ENCODE measurements around the gene EPHB1. TPM values are rescaled to one million over a fixed set of nuclear protein-coding genes. Genes with fewer than 3 reads are reported as not detected.

EPHB1 gene
- total RNA-seq, 1 donor: 0.36 TPM

DNA sequence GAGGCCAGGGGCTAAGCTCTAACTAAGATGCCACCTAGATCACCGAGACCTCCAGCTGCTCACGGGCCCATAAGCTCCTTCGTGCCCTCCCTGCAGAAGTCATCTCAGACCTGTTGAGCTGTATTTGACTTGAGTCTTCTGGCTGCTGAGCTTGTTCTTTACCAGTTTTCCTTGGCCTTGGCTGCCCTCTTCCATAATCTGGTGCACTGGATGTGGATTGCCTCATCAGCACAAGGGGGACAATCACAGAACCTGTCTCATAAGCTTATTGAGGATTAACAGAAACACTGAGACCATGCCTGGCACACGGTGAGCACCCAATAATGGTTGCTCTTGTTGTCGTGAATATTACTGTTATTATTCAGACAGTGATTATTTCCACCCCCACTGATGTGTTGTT is 101.1 kb downstream of the EPHB1 start:
- Histone ChIP-seq H3K4me2 (ENCODE audit: insufficient read depth, low read length) (no peak overlapping the region), H3K9me3 (ENCODE audit: low read depth, low read length) (no peaks in the 10 kb centered on the region), H3K36me3 (ENCODE audit: insufficient read depth, low read length) (no peaks in the 10 kb centered on the region), H3K4me1 (ENCODE audit: insufficient read depth, low read length) (no peaks in the 10 kb centered on the region), H3K79me2 (ENCODE audit: insufficient read depth, low read length) (no peaks in the 10 kb centered on the region), H3K27me3 (ENCODE audit: insufficient read depth, low read length) (no peaks in the 10 kb centered on the region), H3K27ac (ENCODE audit: low read depth, low read length) (no peak overlapping the region), H3K4me3 (ENCODE audit: insufficient read depth, low read length) (no peak overlapping the region), H4K20me1 (ENCODE audit: insufficient read depth, low read length) (no peaks in the 10 kb centered on the region), H2AFZ (ENCODE audit: low read length) (no peak overlapping the region)
- DNase-seq (ENCODE audit: insufficient read length, low spot score, missing footprints): no peak
- TF ChIP-seq, protein P1, sequence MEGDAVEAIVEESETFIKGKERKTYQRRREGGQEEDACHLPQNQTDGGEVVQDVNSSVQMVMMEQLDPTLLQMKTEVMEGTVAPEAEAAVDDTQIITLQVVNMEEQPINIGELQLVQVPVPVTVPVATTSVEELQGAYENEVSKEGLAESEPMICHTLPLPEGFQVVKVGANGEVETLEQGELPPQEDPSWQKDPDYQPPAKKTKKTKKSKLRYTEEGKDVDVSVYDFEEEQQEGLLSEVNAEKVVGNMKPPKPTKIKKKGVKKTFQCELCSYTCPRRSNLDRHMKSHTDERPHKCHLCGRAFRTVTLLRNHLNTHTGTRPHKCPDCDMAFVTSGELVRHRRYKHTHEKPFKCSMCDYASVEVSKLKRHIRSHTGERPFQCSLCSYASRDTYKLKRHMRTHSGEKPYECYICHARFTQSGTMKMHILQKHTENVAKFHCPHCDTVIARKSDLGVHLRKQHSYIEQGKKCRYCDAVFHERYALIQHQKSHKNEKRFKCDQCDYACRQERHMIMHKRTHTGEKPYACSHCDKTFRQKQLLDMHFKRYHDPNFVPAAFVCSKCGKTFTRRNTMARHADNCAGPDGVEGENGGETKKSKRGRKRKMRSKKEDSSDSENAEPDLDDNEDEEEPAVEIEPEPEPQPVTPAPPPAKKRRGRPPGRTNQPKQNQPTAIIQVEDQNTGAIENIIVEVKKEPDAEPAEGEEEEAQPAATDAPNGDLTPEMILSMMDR (IDR thresholded peaks at IDR 0.05; ENCODE audit: extremely low read depth, low read depth, low read length): no peak

DNA sequence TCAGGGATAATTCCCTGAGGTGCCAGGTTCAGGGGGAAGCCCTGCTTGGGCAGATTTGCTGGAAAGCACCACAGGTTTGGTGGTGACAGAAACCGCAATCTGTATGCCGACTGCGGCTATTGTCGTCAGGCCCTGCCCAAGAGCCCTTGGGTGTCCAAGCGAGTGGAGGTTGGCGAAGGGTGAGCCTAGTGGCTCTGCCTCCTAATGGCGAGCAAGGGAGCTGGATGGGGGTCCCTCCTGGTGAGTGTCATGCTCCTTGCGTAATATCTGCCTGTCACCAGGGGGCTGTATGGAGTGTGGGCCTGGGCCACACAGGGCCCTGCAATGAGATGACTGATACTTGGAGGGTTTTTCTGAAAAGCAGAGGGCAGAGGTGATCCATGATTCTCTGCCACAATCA is 101.6 kb downstream of the EPHB1 start:
- H4K20me1 ChIP-seq (ENCODE audit: insufficient read depth, low read length): no peaks in the 10 kb centered on the region
- no peaks in the 10 kb centered on the region for H3K79me2 ChIP-seq (ENCODE audit: insufficient read depth, low read length)
- no peak overlapping the region for H3K4me2 ChIP-seq (ENCODE audit: insufficient read depth, low read length)
- H3K27me3 ChIP-seq (ENCODE audit: insufficient read depth, low read length): no peaks in the 10 kb centered on the region
- H3K9me3 ChIP-seq (ENCODE audit: low read depth, low read length): no peaks in the 10 kb centered on the region
- no peak overlapping the region for H3K27ac ChIP-seq (ENCODE audit: low read depth, low read length)
- H2AFZ ChIP-seq (ENCODE audit: low read length): no peak overlapping the region
- TF ChIP-seq, protein P1 (IDR thresholded peaks at IDR 0.05; ENCODE audit: extremely low read depth, low read depth, low read length): no peak
- DNase-seq (ENCODE audit: insufficient read length, low spot score, missing footprints): no peak
- no peak overlapping the region for H3K4me3 ChIP-seq (ENCODE audit: insufficient read depth, low read length)
- no peaks in the 10 kb centered on the region for H3K4me1 ChIP-seq (ENCODE audit: insufficient read depth, low read length)
- no peaks in the 10 kb centered on the region for H3K36me3 ChIP-seq (ENCODE audit: insufficient read depth, low read length)

DNA sequence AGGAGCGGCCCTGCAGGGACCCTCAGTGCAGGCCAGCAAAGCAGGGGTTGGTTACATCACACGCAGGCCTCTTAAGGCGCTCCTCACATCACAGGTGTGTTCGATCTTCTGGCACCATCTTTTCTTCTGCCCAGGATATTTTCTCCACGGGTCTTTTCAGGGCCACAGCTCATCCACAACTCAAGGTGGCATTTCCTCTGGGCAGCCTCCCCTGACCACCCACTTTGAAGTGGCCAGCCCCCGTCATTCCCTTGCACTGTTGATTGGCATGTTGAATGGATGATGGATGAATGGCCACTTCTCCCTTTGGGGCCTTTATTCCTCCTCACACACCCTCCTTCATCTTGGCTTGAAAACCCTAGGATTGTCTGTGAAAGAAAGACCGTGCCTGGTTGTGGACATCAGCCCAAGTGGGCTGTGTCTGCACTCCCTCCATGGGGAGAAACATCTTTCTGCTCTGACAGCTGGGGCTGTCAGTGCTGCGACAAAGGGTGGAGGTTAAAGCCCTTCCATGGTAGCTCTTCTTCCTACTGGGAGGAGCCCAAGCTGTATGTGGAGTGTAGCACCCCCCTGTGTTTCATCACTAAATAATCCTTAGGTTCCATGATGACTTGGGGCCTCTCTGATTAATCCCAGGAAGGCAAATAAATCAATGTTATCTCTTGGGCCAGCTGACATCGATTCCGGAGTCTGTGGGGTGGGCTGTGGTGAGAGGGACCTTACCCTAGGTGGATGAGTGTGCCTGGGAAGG is 102.5 kb downstream of the EPHB1 start:
- TF ChIP-seq, protein P1 (IDR thresholded peaks at IDR 0.05; ENCODE audit: extremely low read depth, low read depth, low read length): no peak
- H3K27me3 ChIP-seq (ENCODE audit: insufficient read depth, low read length): no peaks in the 10 kb centered on the region
- H2AFZ ChIP-seq (ENCODE audit: low read length): no peak overlapping the region
- H3K4me1 ChIP-seq (ENCODE audit: insufficient read depth, low read length): no peaks in the 10 kb centered on the region
- no peak for DNase-seq (ENCODE audit: insufficient read length, low spot score, missing footprints)
- H3K9me3 ChIP-seq (ENCODE audit: low read depth, low read length): no peaks in the 10 kb centered on the region
- no peaks in the 10 kb centered on the region for H4K20me1 ChIP-seq (ENCODE audit: insufficient read depth, low read length)
- no peaks in the 10 kb centered on the region for H3K36me3 ChIP-seq (ENCODE audit: insufficient read depth, low read length)
- H3K4me2 ChIP-seq (ENCODE audit: insufficient read depth, low read length): no peak overlapping the region
- no peak overlapping the region for H3K4me3 ChIP-seq (ENCODE audit: insufficient read depth, low read length)
- no peaks in the 10 kb centered on the region for H3K79me2 ChIP-seq (ENCODE audit: insufficient read depth, low read length)
- no peak overlapping the region for H3K27ac ChIP-seq (ENCODE audit: low read depth, low read length)

DNA sequence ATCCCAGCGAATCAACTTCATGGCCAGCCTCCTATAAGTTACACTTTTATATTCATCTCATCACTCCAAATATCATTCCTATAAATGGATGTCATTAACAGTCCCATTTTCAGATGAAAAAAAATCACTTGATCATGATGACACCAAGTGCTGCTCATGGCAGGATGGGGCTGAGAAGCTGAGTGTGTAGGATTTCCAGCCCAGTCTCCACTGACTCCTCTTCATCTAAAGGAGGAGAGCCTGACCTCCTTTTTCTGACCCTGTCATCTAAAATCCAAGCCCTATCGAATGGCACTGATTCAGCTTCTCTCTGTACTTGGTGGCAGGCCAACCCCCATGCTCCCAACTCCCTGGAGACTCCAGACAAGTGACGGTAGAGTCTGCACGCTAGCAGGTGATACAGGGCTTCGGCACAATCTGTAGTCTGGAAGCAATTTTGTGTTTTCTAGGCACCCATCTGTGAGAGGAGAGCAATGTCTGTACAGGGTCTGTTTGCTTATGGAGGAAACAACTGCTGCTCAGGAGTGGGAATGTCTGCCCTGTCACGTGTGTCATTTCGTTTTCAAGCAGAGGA is 103.2 kb downstream of the EPHB1 start:
- Histone ChIP-seq H4K20me1 (ENCODE audit: insufficient read depth, low read length) (no peaks in the 10 kb centered on the region), H3K4me2 (ENCODE audit: insufficient read depth, low read length) (no peak overlapping the region), H3K4me3 (ENCODE audit: insufficient read depth, low read length) (no peak overlapping the region), H3K27me3 (ENCODE audit: insufficient read depth, low read length) (no peaks in the 10 kb centered on the region), H3K79me2 (ENCODE audit: insufficient read depth, low read length) (no peaks in the 10 kb centered on the region), H3K36me3 (ENCODE audit: insufficient read depth, low read length) (no peaks in the 10 kb centered on the region), H3K4me1 (ENCODE audit: insufficient read depth, low read length) (no peaks in the 10 kb centered on the region), H3K9me3 (ENCODE audit: low read depth, low read length) (no peaks in the 10 kb centered on the region), H3K27ac (ENCODE audit: low read depth, low read length) (no peak overlapping the region), H2AFZ (ENCODE audit: low read length) (no peak overlapping the region)
- TF ChIP-seq, protein P1 (IDR thresholded peaks at IDR 0.05; ENCODE audit: extremely low read depth, low read depth, low read length): no peak
- DNase-seq (ENCODE audit: insufficient read length, low spot score, missing footprints): no peak

All from osteoblast (primary cell).